HL-60 (cell line): ENCODE data around the gene CTPS2.

Source experiments
- DNase-seq, 2 experiments: peaks; one replicate each; pipeline ENCODE4 v3.0.0-alpha.2; 2010 to 2020; ENCODE audit warnings: low read depth in 1 of 2, low spot score in 1 of 2
- H3K27ac ChIP-seq: fragments of 250-450 bp; sonication (Bioruptor Pico); replicated peaks from 2 replicates; pipeline ENCODE4 v1.5.1; 2020; ENCODE audit warnings: mild to moderate bottlenecking, moderate library complexity
- H3K27me3 ChIP-seq: fragments of 250-450 bp; sonication (Bioruptor Pico); 2 replicates; pipeline ENCODE4 v1.5.1; 2021; ENCODE audit warnings: mild to moderate bottlenecking, moderate library complexity; ENCODE audit not compliant: insufficient read depth, poor library complexity, severe bottlenecking
- H3K4me3 ChIP-seq: replicated peaks from 2 replicates; pipeline ENCODE4 v1.5.1; 2011; ENCODE audit warnings: mild to moderate bottlenecking, control low read depth, low read length; ENCODE audit not compliant: insufficient read depth
- GABPA ChIP-seq: IDR thresholded peaks from 2 replicates; pipeline ENCODE4 v1.6.1; 2012; ENCODE audit warnings: low read depth
- POLR2AphosphoS5 ChIP-seq: IDR thresholded peaks from 2 replicates; pipeline ENCODE4 v1.6.1; 2012; ENCODE audit warnings: low read depth
- SPI1 ChIP-seq: IDR thresholded peaks from 2 replicates; pipeline ENCODE4 v1.6.1; 2012; ENCODE audit warnings: low read depth, mild to moderate bottlenecking, borderline replicate concordance
- TF ChIP-seq, protein P1 (sequence below): IDR thresholded peaks from one replicate; pipeline ENCODE4 v1.5.1; 2011; ENCODE audit warnings: low read length, control low read depth, inconsistent platforms; ENCODE audit not compliant: insufficient read depth
- TF ChIP-seq, protein P2 (sequence below): IDR thresholded peaks from 2 replicates; pipeline ENCODE4 v1.6.1; 2012; ENCODE audit warnings: low read depth; ENCODE audit not compliant: insufficient replicate concordance

Gene CTPS2

DNA sequence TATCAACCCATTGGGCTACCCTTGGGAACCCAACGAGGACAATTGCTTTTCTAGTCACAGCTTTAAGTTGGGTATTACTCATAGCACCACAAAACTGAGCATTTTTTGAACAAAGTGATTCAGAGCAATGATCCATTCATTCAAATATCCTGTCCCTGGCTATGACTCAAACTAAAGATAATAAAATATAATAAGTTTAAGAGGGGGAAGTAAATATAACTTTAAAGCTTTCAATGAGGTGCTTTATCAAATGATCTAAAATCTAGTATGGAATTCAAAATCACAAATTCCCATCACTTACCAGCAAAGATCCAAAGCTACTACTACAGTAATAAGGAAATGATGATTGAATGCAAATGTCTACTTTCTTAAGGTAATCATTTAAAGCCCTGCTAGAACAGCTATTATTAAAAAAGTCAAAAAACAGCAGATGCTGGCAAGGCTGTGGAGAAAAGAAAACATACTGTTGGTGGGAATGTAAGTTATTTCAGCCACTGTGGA is 102.3 kb downstream of the CTPS2 start:
- no peak for DNase-seq
- Histone ChIP-seq H3K27ac (no peak overlapping the region), H3K4me3 (no peak overlapping the region), H3K27me3 (no peaks in the 10 kb centered on the region)
- TF ChIP-seq, protein P1, sequence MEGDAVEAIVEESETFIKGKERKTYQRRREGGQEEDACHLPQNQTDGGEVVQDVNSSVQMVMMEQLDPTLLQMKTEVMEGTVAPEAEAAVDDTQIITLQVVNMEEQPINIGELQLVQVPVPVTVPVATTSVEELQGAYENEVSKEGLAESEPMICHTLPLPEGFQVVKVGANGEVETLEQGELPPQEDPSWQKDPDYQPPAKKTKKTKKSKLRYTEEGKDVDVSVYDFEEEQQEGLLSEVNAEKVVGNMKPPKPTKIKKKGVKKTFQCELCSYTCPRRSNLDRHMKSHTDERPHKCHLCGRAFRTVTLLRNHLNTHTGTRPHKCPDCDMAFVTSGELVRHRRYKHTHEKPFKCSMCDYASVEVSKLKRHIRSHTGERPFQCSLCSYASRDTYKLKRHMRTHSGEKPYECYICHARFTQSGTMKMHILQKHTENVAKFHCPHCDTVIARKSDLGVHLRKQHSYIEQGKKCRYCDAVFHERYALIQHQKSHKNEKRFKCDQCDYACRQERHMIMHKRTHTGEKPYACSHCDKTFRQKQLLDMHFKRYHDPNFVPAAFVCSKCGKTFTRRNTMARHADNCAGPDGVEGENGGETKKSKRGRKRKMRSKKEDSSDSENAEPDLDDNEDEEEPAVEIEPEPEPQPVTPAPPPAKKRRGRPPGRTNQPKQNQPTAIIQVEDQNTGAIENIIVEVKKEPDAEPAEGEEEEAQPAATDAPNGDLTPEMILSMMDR = no peak
- no peak for TF ChIP-seq GABPA
- no peak for TF ChIP-seq POLR2AphosphoS5
- no peak for TF ChIP-seq SPI1
- TF ChIP-seq, protein P2, sequence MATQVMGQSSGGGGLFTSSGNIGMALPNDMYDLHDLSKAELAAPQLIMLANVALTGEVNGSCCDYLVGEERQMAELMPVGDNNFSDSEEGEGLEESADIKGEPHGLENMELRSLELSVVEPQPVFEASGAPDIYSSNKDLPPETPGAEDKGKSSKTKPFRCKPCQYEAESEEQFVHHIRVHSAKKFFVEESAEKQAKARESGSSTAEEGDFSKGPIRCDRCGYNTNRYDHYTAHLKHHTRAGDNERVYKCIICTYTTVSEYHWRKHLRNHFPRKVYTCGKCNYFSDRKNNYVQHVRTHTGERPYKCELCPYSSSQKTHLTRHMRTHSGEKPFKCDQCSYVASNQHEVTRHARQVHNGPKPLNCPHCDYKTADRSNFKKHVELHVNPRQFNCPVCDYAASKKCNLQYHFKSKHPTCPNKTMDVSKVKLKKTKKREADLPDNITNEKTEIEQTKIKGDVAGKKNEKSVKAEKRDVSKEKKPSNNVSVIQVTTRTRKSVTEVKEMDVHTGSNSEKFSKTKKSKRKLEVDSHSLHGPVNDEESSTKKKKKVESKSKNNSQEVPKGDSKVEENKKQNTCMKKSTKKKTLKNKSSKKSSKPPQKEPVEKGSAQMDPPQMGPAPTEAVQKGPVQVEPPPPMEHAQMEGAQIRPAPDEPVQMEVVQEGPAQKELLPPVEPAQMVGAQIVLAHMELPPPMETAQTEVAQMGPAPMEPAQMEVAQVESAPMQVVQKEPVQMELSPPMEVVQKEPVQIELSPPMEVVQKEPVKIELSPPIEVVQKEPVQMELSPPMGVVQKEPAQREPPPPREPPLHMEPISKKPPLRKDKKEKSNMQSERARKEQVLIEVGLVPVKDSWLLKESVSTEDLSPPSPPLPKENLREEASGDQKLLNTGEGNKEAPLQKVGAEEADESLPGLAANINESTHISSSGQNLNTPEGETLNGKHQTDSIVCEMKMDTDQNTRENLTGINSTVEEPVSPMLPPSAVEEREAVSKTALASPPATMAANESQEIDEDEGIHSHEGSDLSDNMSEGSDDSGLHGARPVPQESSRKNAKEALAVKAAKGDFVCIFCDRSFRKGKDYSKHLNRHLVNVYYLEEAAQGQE = no peak

DNA sequence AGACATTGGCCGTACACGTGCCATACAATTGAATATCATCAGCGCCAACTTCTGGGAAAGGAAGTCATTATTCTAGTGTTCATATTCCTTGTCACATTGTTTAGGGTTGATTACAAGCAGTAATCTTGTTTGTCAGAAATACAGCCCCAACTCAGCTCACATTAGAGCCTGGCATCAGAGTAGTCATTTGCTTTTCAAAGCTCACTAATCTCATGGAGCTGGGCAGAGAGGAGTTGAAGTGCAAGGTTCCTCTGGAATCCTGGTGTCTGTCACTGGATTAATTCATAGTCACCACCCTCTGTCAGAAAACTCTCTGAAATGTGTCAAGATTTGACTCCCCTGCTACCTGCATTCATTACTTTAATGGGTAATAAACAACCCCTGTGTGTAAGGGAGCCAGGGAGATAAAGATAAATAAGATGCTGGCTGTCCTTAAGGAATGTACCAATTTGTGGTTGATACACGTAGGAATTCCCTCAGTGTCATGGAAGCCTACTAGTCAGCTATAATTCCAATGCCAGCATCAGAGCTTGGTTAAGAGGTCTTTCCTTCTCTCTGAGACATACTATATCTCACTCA is 106.2 kb downstream of the CTPS2 start:
- TF ChIP-seq, protein P2 = no peak
- no peak for TF ChIP-seq POLR2AphosphoS5
- no peak for TF ChIP-seq GABPA
- TF ChIP-seq, protein P1 = no peak
- no peak for TF ChIP-seq SPI1
- Histone ChIP-seq H3K27me3 (no peaks in the 10 kb centered on the region), H3K27ac (no peak overlapping the region)

DNA sequence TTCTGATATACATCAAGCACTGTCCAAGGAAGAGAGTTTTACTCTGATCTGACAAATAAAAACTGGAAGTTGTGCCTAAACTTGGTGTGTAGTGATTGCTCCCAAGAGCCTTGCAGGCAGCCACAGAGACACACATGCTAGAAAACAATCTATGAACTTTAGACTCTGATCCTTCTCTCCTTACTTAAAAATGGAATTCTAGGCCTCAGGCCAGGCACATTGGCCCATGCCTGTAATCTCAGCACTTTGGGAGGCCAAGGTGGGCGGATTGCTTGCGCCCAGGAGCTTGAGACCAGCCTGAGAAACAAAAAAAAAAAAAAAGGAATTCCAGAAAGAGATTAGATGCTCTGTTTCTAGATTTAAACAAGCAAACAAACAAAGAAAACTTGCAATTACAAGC is 108.1 kb downstream of the CTPS2 start:
- TF ChIP-seq SPI1 (no peak), GABPA (no peak), POLR2AphosphoS5 (no peak)
- TF ChIP-seq, protein P1 = no peak
- TF ChIP-seq, protein P2 = no peak
- no peak overlapping the region for H3K4me3 ChIP-seq
- no peak overlapping the region for H3K27ac ChIP-seq

More for the DNA sequence above, 106.2 kb downstream of the CTPS2 start:
- no peak overlapping the region for H3K4me3 ChIP-seq
- DNase-seq = no peak

More for the DNA sequence above, 108.1 kb downstream of the CTPS2 start:
- no peak for DNase-seq
- no peaks in the 10 kb centered on the region for H3K27me3 ChIP-seq
